A673 (cell line): Measurements from ENCODE around the gene LRRC55. TPM values are rescaled to one million over a fixed set of nuclear protein-coding genes. Genes with fewer than 3 reads are reported as not detected.

Source experiments
- Bru-seq: library from RNA; stranded (reverse); fragments of 400-500 nt; gene quantifications from one replicate; lab custom pipeline; 2021; lab: Mats Ljungman, UMichigan
- BruChase-seq, 2 experiments: library from RNA; stranded (reverse); fragments of 400-500 nt; gene quantifications; one replicate each; lab custom pipeline; 2021; lab: Mats Ljungman, UMichigan
- BruUV-seq: library from RNA; stranded (reverse); fragments of 400-500 nt; replicated peaks from 2 replicates; lab custom pipeline; 2021; lab: Mats Ljungman, UMichigan
- CTCF ChIA-PET: fragments of 300-600 bp; sonication (Branson Sonifier 250); formaldehyde crosslinking; loops from one replicate; lab custom pipeline; 2022; ENCODE audit warnings: antibody characterized with exemption; lab: Charles Lee
- POLR2A ChIA-PET: fragments of 300-600 bp; sonication (Branson Sonifier 250); formaldehyde crosslinking; loops from one replicate; lab custom pipeline; 2022; ENCODE audit warnings: antibody characterized with exemption; ENCODE audit not compliant: low non-redundant PET; lab: Charles Lee
- DNase-seq: peaks from one replicate; pipeline ENCODE4 v3.0.0-alpha.2; 2015; ENCODE audit warnings: low spot score
- H3K27ac ChIP-seq: fragments of 200-600 bp; sonication (generic); 2 replicates; pipeline ENCODE4 v1.5.1; 2016; ENCODE audit warnings: mixed run types, low read depth, mild to moderate bottlenecking, mixed read lengths, antibody characterized with exemption, low read length; ENCODE audit not compliant: poor library complexity, severe bottlenecking
- H3K27me3 ChIP-seq: fragments of 200-600 bp; sonication (generic); replicated peaks from 2 replicates; pipeline ENCODE4 v1.6.1; 2017; ENCODE audit warnings: mixed run types, low read depth, mild to moderate bottlenecking, mixed read lengths, antibody characterized with exemption, low read length; ENCODE audit not compliant: insufficient read depth, poor library complexity
- H3K36me3 ChIP-seq: fragments of 200-600 bp; sonication (generic); 2 replicates; pipeline ENCODE4 v1.6.1; 2016; ENCODE audit warnings: mixed run types, mild to moderate bottlenecking, mixed read lengths, antibody characterized with exemption, low read length; ENCODE audit not compliant: insufficient read depth, poor library complexity, severe bottlenecking
- H3K4me1 ChIP-seq: fragments of 200-600 bp; sonication (generic); 2 replicates; pipeline ENCODE4 v1.6.1; 2017; ENCODE audit warnings: mixed run types, mild to moderate bottlenecking, mixed read lengths, antibody characterized with exemption, low read length; ENCODE audit not compliant: insufficient read depth, poor library complexity, severe bottlenecking
- H3K4me3 ChIP-seq: fragments of 200-600 bp; sonication (generic); 2 replicates; pipeline ENCODE4 v1.5.1; 2016; ENCODE audit warnings: low read depth, mixed run types, mild to moderate bottlenecking, mixed read lengths, low read length; ENCODE audit not compliant: poor library complexity, severe bottlenecking
- H3K9me3 ChIP-seq: fragments of 200-600 bp; sonication (generic); 2 replicates; pipeline ENCODE4 v1.6.1; 2016; ENCODE audit warnings: mixed run types, low read depth, mild to moderate bottlenecking, mixed read lengths, antibody characterized with exemption, low read length; ENCODE audit not compliant: poor library complexity, severe bottlenecking
- CTCF ChIP-seq: fragments of 300-800, 200-600 bp; sonication (generic); conservative IDR thresholded peaks from 2 replicates; pipeline ENCODE4 v1.5.1; 2017; ENCODE audit warnings: low read depth, mild to moderate bottlenecking, antibody characterized with exemption, low read length, moderate library complexity, mixed read lengths
- EZH2 ChIP-seq: fragments of 200-600 bp; sonication (generic); IDR thresholded peaks from 2 replicates; pipeline ENCODE4 v1.6.1; 2017; ENCODE audit warnings: borderline replicate concordance, low read depth, mild to moderate bottlenecking, mixed read lengths, antibody characterized with exemption, low read length; ENCODE audit not compliant: poor library complexity, severe bottlenecking
- intact Hi-C: fragments of 100-400 bp; cut with micrococcal nuclease; formaldehyde crosslinking; loops from one replicate; pipeline ENCODE4 v1.10.0; 2022; ENCODE audit not compliant: unreplicated experiment
- long read RNA-seq: library from polyadenylated mRNA; stranded (forward); transcript quantifications from one replicate; pipeline ENCODE4 v2.0.0, GENCODE V29; 2022
- total RNA-seq: library from RNA; stranded (reverse); gene quantifications from 2 replicates; pipeline ENCODE4 v1.2.3, GENCODE V29; 2021

LRRC55 gene
- 2.5 and 3.0 TPM in 2 replicates for total RNA-seq
- Bru-seq, nascent RNA, result percentile 46 among the genes with signal in this experiment
- percentile 56 among the genes with signal in this experiment for BruChase-seq, experiment 1, labeled RNA remaining after a 2-hour chase
- percentile 73 among the genes with signal in this experiment for BruChase-seq, experiment 2, labeled RNA remaining after a 6-hour chase
- long read RNA-seq, result 0 reads

- Histone ChIP-seq H3K4me3 (no peak within 1 kb of the TSS), H3K27me3 (peaks cover 10% of the 10 kb centered on the region), H3K36me3 (no peaks in the 10 kb centered on the region), H3K9me3 (no peaks in the 10 kb centered on the region), H3K4me1 (no peaks in the 10 kb centered on the region), H3K27ac (no peak within 1 kb of the TSS)
- no TSS peak for BruUV-seq
- POLR2A ChIA-PET, result no interaction called here
- intact Hi-C loops, result no loop called here
- CTCF ChIA-PET, result interaction anchor here (0.5 kb wide), 1 partner anchor 460 kb away, joined by 3 read pairs; no protein-coding TSS in a partner anchor
- DNase-seq, result peak; percentile 41
- TF ChIP-seq EZH2 (no peak), CTCF (no peak)
Measured at GRCh38 chr11:57181678-57182305, at the start of gene LRRC55. LRRC55 (plus strand) TSS chr11:57181953; CDS start chr11:57182023, 70 bp downstream.

- TF ChIP-seq CTCF (no peak), EZH2 (no peak)
- no peak for DNase-seq
- Histone ChIP-seq H3K27me3 (no peaks in the 10 kb centered on the region), H3K36me3 (no peaks in the 10 kb centered on the region), H3K27ac (no peak overlapping the region), H3K9me3 (no peaks in the 10 kb centered on the region), H3K4me3 (no peak overlapping the region), H3K4me1 (no peaks in the 10 kb centered on the region)
- ChIA-PET CTCF (interaction anchor here (0.9 kb wide), 1 partner anchor 116 kb away, joined by 13 read pairs; no protein-coding TSS in a partner anchor), POLR2A (no interaction called here)
- BruUV-seq, result no TSS peak
- intact Hi-C loops, result no loop called here
Measured at GRCh38 chr11:57133366-57134038, 48.3 kb upstream of the LRRC55 start.

GRCh38 chr11:57134284-57134683 lies 47.5 kb upstream of the LRRC55 start:
- TF ChIP-seq EZH2 (no peak), CTCF (no peak)
- H3K9me3 ChIP-seq, result no peaks in the 10 kb centered on the region
- H3K27ac ChIP-seq, result no peak overlapping the region
- H3K4me3 ChIP-seq, result no peak overlapping the region
- intact Hi-C loops, result no loop called here
- no TSS peak for BruUV-seq
- no peaks in the 10 kb centered on the region for H3K36me3 ChIP-seq
- no peak for DNase-seq
- ChIA-PET CTCF (no interaction called here), POLR2A (no interaction called here)
- no peaks in the 10 kb centered on the region for H3K27me3 ChIP-seq
- H3K4me1 ChIP-seq, result no peaks in the 10 kb centered on the region
